Activated naive CD4-positive, alpha-beta T cell treated with anti-CD3 and anti-CD28 coated beads for 36 hours (primary cell): Measurements from ENCODE around the gene KIF17. TPM values are rescaled to one million over a fixed set of nuclear protein-coding genes. Genes with fewer than 3 reads are reported as not detected.

ENCODE experiments used
- CTCF ChIA-PET: fragments of 350-600 bp; sonication (Branson Sonifier 250); formaldehyde crosslinking; loops from one replicate; lab custom pipeline; 2021; ENCODE audit warnings: antibody characterized with exemption; lab: Charles Lee
- DNase-seq: peaks from one replicate; pipeline ENCODE4 v3.0.0-alpha.2; 2020
- H3K27ac Mint-ChIP-seq: one replicate; pipeline ENCODE4 v1.8.0; 2021; ENCODE audit warnings: mild to moderate bottlenecking, mixed read lengths
- H3K27me3 Mint-ChIP-seq: one replicate; pipeline ENCODE4 v1.8.0; 2021; ENCODE audit warnings: low read depth, mixed read lengths
- H3K36me3 Mint-ChIP-seq: one replicate; pipeline ENCODE4 v1.8.0; 2021; ENCODE audit warnings: low read depth, mixed read lengths
- H3K4me1 Mint-ChIP-seq: one replicate; pipeline ENCODE4 v1.8.0; 2021; ENCODE audit warnings: low read depth, mixed read lengths
- H3K4me3 Mint-ChIP-seq: one replicate; pipeline ENCODE4 v1.8.0; 2021; ENCODE audit warnings: mild to moderate bottlenecking, moderate library complexity, mixed read lengths
- H3K9me3 Mint-ChIP-seq: one replicate; pipeline ENCODE4 v1.8.0; 2021; ENCODE audit warnings: mixed read lengths
- intact Hi-C: fragments of 100-400 bp; cut with micrococcal nuclease; formaldehyde crosslinking; loops from one replicate; pipeline ENCODE4 v1.15.1; 2023
- total RNA-seq, 2 experiments: library from RNA; stranded (reverse); gene quantifications; one replicate each; pipeline ENCODE4 v1.2.3, GENCODE V29; 2021

KIF17 gene
- total RNA-seq: not detected

GRCh38 chr1:20717452-20718342, at the start of gene KIF17:
Gene KIF17, minus strand, starts transcription at chr1:20718007. Its CDS starts 301 bp downstream, at chr1:20717706.
- Mint-ChIP-seq H3K9me3 (no peaks in the 10 kb centered on the region), H3K27me3 (peaks cover 32% of the 10 kb centered on the region), H3K4me3 (peak within 1 kb of the TSS; percentile 54), H3K27ac (no peak within 1 kb of the TSS), H3K36me3 (no peaks in the 10 kb centered on the region), H3K4me1 (peaks cover 6% of the 10 kb centered on the region)
- intact Hi-C loops: no loop called here
- peak; percentile 66 for DNase-seq
- CTCF ChIA-PET: interaction anchor here (0.8 kb wide), 1 partner anchor 477 kb away, joined by 3 read pairs; no protein-coding TSS in a partner anchor

- no peak for DNase-seq
- no peaks in the 10 kb centered on the region for H3K9me3 Mint-ChIP-seq
- intact Hi-C loops: no loop called here
- H3K4me1 Mint-ChIP-seq: no peaks in the 10 kb centered on the region
- H3K4me3 Mint-ChIP-seq: no peak overlapping the region
- H3K27me3 Mint-ChIP-seq: no peaks in the 10 kb centered on the region
- H3K36me3 Mint-ChIP-seq: peaks cover 33% of the 10 kb centered on the region
- H3K27ac Mint-ChIP-seq: no peak overlapping the region
- CTCF ChIA-PET: interaction anchor here (1.3 kb wide), 1 partner anchor 70 kb away, joined by 3 read pairs; no protein-coding TSS in a partner anchor
These were observed 49.5 kb upstream of the KIF17 start for GRCh38 chr1:20767271-20767670.

GRCh38 chr1:20763417-20763816, 45.6 kb upstream of the KIF17 start:
- no peak for DNase-seq
- no peak overlapping the region for H3K4me3 Mint-ChIP-seq
- H3K36me3 Mint-ChIP-seq: peaks cover 41% of the 10 kb centered on the region
- no peaks in the 10 kb centered on the region for H3K4me1 Mint-ChIP-seq
- H3K27ac Mint-ChIP-seq: no peak overlapping the region
- H3K27me3 Mint-ChIP-seq: no peaks in the 10 kb centered on the region
- intact Hi-C loops: no loop called here
- CTCF ChIA-PET: no interaction called here
- H3K9me3 Mint-ChIP-seq: no peaks in the 10 kb centered on the region

GRCh38 chr1:20760322-20760721, 42.5 kb upstream of the KIF17 start:
- no peaks in the 10 kb centered on the region for H3K4me1 Mint-ChIP-seq
- no peaks in the 10 kb centered on the region for H3K9me3 Mint-ChIP-seq
- no peak for DNase-seq
- no peaks in the 10 kb centered on the region for H3K27me3 Mint-ChIP-seq
- peaks cover 47% of the 10 kb centered on the region for H3K36me3 Mint-ChIP-seq
- intact Hi-C loops: no loop called here
- H3K27ac Mint-ChIP-seq: no peak overlapping the region
- CTCF ChIA-PET: interaction anchor here (0.6 kb wide), 1 partner anchor 1056 kb away, joined by 5 read pairs; no protein-coding TSS in a partner anchor
- H3K4me3 Mint-ChIP-seq: no peak overlapping the region

GRCh38 chr1:20753589-20753988, 35.8 kb upstream of the KIF17 start:
- no peaks in the 10 kb centered on the region for H3K9me3 Mint-ChIP-seq
- DNase-seq: no peak
- CTCF ChIA-PET: no interaction called here
- no peak overlapping the region for H3K27ac Mint-ChIP-seq
- intact Hi-C loops: no loop called here
- no peaks in the 10 kb centered on the region for H3K27me3 Mint-ChIP-seq
- peaks cover 29% of the 10 kb centered on the region for H3K36me3 Mint-ChIP-seq
- H3K4me1 Mint-ChIP-seq: peaks cover 2% of the 10 kb centered on the region
- H3K4me3 Mint-ChIP-seq: no peak overlapping the region

- Mint-ChIP-seq H3K9me3 (no peaks in the 10 kb centered on the region), H3K4me1 (peaks cover 2% of the 10 kb centered on the region), H3K36me3 (peaks cover 27% of the 10 kb centered on the region), H3K27ac (no peak overlapping the region), H3K4me3 (no peak overlapping the region), H3K27me3 (no peaks in the 10 kb centered on the region)
- DNase-seq: no peak
- intact Hi-C loops: no loop called here
- CTCF ChIA-PET: interaction anchor here (0.7 kb wide), 1 partner anchor 444 kb away, joined by 3 read pairs; no protein-coding TSS in a partner anchor
These were observed 33.7 kb upstream of the KIF17 start for GRCh38 chr1:20751462-20751990.

- no peak overlapping the region for H3K27ac Mint-ChIP-seq
- H3K4me1 Mint-ChIP-seq: no peaks in the 10 kb centered on the region
- no peaks in the 10 kb centered on the region for H3K27me3 Mint-ChIP-seq
- no peak overlapping the region for H3K4me3 Mint-ChIP-seq
- H3K9me3 Mint-ChIP-seq: no peaks in the 10 kb centered on the region
- peaks cover 34% of the 10 kb centered on the region for H3K36me3 Mint-ChIP-seq
- CTCF ChIA-PET: interaction anchor here (0.6 to 1.4 kb wide), 2 partner anchors 9 to 503 kb away, joined by 3 to 5 read pairs; no protein-coding TSS in a partner anchor
- intact Hi-C loops: no loop called here
- no peak for DNase-seq
These were observed 24.9 kb upstream of the KIF17 start for GRCh38 chr1:20742671-20743070.

- intact Hi-C loops: no loop called here
- no peaks in the 10 kb centered on the region for H3K9me3 Mint-ChIP-seq
- no peak overlapping the region for H3K27ac Mint-ChIP-seq
- DNase-seq: no peak
- peaks cover 29% of the 10 kb centered on the region for H3K36me3 Mint-ChIP-seq
- CTCF ChIA-PET: interaction anchor here (1.0 kb wide), 1 partner anchor 44 kb away, joined by 3 read pairs; no protein-coding TSS in a partner anchor
- no peaks in the 10 kb centered on the region for H3K4me1 Mint-ChIP-seq
- no peak overlapping the region for H3K4me3 Mint-ChIP-seq
- H3K27me3 Mint-ChIP-seq: no peaks in the 10 kb centered on the region
These were observed 23.0 kb upstream of the KIF17 start for GRCh38 chr1:20740781-20741180.

- H3K36me3 Mint-ChIP-seq: peaks cover 21% of the 10 kb centered on the region
- CTCF ChIA-PET: no interaction called here
- H3K27me3 Mint-ChIP-seq: no peaks in the 10 kb centered on the region
- H3K27ac Mint-ChIP-seq: no peak overlapping the region
- H3K9me3 Mint-ChIP-seq: no peaks in the 10 kb centered on the region
- intact Hi-C loops: no loop called here
- H3K4me3 Mint-ChIP-seq: no peak overlapping the region
- H3K4me1 Mint-ChIP-seq: no peaks in the 10 kb centered on the region
- DNase-seq: no peak
These were observed 21.4 kb upstream of the KIF17 start for GRCh38 chr1:20739225-20739624.

- Mint-ChIP-seq H3K27me3 (peaks cover 14% of the 10 kb centered on the region), H3K36me3 (peaks cover 10% of the 10 kb centered on the region), H3K27ac (no peak overlapping the region), H3K4me1 (peaks cover 10% of the 10 kb centered on the region), H3K9me3 (no peaks in the 10 kb centered on the region), H3K4me3 (no peak overlapping the region)
- DNase-seq: no peak
- intact Hi-C loops: no loop called here
- CTCF ChIA-PET: interaction anchor here (0.9 kb wide), 1 partner anchor 39 kb away, joined by 4 read pairs; no protein-coding TSS in a partner anchor
These were observed 17.8 kb upstream of the KIF17 start for GRCh38 chr1:20735581-20736111.

- H3K36me3 Mint-ChIP-seq: peaks cover 8% of the 10 kb centered on the region
- intact Hi-C loops: loop anchor here (1.0 kb wide), 4 partner anchors 37 to 442 kb away; no protein-coding TSS in a partner anchor
- DNase-seq: no peak
- peaks cover 27% of the 10 kb centered on the region for H3K27me3 Mint-ChIP-seq
- CTCF ChIA-PET: interaction anchor here (0.7 to 2.5 kb wide), 5 partner anchors 9 to 512 kb away, joined by 3 to 10 read pairs (median 5); no protein-coding TSS in a partner anchor
- no peaks in the 10 kb centered on the region for H3K9me3 Mint-ChIP-seq
- no peak overlapping the region for H3K27ac Mint-ChIP-seq
- H3K4me1 Mint-ChIP-seq: peaks cover 10% of the 10 kb centered on the region
- H3K4me3 Mint-ChIP-seq: peak overlapping the region; percentile 79
These were observed 15.7 kb upstream of the KIF17 start for GRCh38 chr1:20733360-20733975.
